Large intestine (tissue), 12 donors: ENCODE data around the gene SPIRE2. TPM values are rescaled to one million over a fixed set of nuclear protein-coding genes. Genes with fewer than 3 reads are reported as not detected.
A peak's percentile ranks its signal among the peaks of the same experiment; 100 is the strongest.
"Not testable (repeated sequence)": the region's sequence is repeated elsewhere in the genome, so short reads cannot be mapped to it uniquely, and the experiment has no call there.

ENCODE experiments used
- DNase-seq, 2 donors: peaks; one replicate each; pipeline versions ENCODE4 v3.0.0 to v3.0.0-alpha.2; 2013
- H3K27ac ChIP-seq: one replicate; pipeline ENCODE4 v1.5.1; 2013; ENCODE audit warnings: low read length
- H3K27me3 ChIP-seq: 2 replicates; pipeline ENCODE4 v1.6.1; 2013; ENCODE audit warnings: low read length; ENCODE audit not compliant: control insufficient read depth, insufficient read depth
- H3K36me3 ChIP-seq: 2 replicates; pipeline ENCODE4 v1.6.1; 2013; ENCODE audit warnings: low read length; ENCODE audit not compliant: control insufficient read depth, insufficient read depth
- H3K4me1 ChIP-seq: one replicate; pipeline ENCODE4 v1.6.1; 2013; ENCODE audit warnings: low read length; ENCODE audit not compliant: control insufficient read depth, insufficient read depth
- H3K4me3 ChIP-seq: one replicate; pipeline ENCODE4 v1.5.1; 2013; ENCODE audit warnings: low read length
- H3K9me3 ChIP-seq: one replicate; pipeline ENCODE4 v1.6.1; 2013; ENCODE audit warnings: mild to moderate bottlenecking, low read depth, low read length, moderate library complexity; ENCODE audit not compliant: control insufficient read depth
- WGBS: methylation state at CpG from one replicate; pipeline ENCODE4 v1.1.5; 2013; ENCODE audit warnings: low lambda C conversion rate; ENCODE audit not compliant: insufficient coverage; 5-methylcytosine and 5-hydroxymethylcytosine counted together
- long read RNA-seq, 11 donors: transcript quantifications; one replicate each; lab custom pipeline, GENCODE V29; 2026
- polyA plus RNA-seq: library from polyadenylated mRNA; unstranded; fragments of 120-200 nt; gene quantifications from one replicate; pipeline ENCODE4 v1.2.1, GENCODE V29; 2013

The SPIRE2 gene
- 55.2 TPM for polyA plus RNA-seq
- long read RNA-seq, donor 1, partial matches to known transcripts: 0 of 1 reads
- long read RNA-seq, donor 1, other reads (novel, unspliced or antisense): 0 of 1 reads
- long read RNA-seq, donor 2, partial matches to known transcripts: 0 of 3 reads
- long read RNA-seq, donor 2, other reads (novel, unspliced or antisense): 0 of 3 reads
- long read RNA-seq, donor 3: 0 reads
- long read RNA-seq, donor 4: 0 reads
- long read RNA-seq, donor 5, partial matches to known transcripts: 0 of 5 reads
- long read RNA-seq, donor 5, other reads (novel, unspliced or antisense): 0 of 5 reads
- long read RNA-seq, donor 6, partial matches to known transcripts: 0 of 5 reads
- long read RNA-seq, donor 6, other reads (novel, unspliced or antisense): 0 of 5 reads
- long read RNA-seq, donor 7, partial matches to known transcripts: 0 of 1 reads
- long read RNA-seq, donor 7, other reads (novel, unspliced or antisense): 0 of 1 reads
- long read RNA-seq, donor 8, partial matches to known transcripts: 0 of 6 reads
- long read RNA-seq, donor 8, other reads (novel, unspliced or antisense): 0 of 6 reads
- long read RNA-seq, donor 9, partial matches to known transcripts: 0 of 5 reads
- long read RNA-seq, donor 9, other reads (novel, unspliced or antisense): 0 of 5 reads
- long read RNA-seq, donor 10, partial matches to known transcripts: 0 of 2 reads
- long read RNA-seq, donor 10, other reads (novel, unspliced or antisense): 0 of 2 reads
- long read RNA-seq, donor 11, partial matches to known transcripts: 0 of 3 reads
- long read RNA-seq, donor 11, other reads (novel, unspliced or antisense): 0 of 3 reads

GRCh38 chr16:89828199-89828869 lies at the start of gene SPIRE2:
Gene SPIRE2 (plus strand): TSS chr16:89828475. CDS start chr16:89828551, 76 bp downstream.
- H3K27ac ChIP-seq: peak within 1 kb of the TSS; percentile 85
- H3K36me3 ChIP-seq: peaks cover 11% of the 10 kb centered on the region
- peak; percentile 75 to 83 for DNase-seq
- H3K4me1 ChIP-seq: peaks cover 48% of the 10 kb centered on the region
- H3K27me3 ChIP-seq: no peaks in the 10 kb centered on the region
- H3K9me3 ChIP-seq: no peaks in the 10 kb centered on the region
- no CpG with 5 or more reads among the region's 98 CpGs for WGBS
- peak within 1 kb of the TSS; percentile 69 for H3K4me3 ChIP-seq

GRCh38 chr16:89779231-89779908 lies 48.9 kb upstream of the SPIRE2 start:
- WGBS: no CpG with 5 or more reads among the region's 13 CpGs
- Histone ChIP-seq H3K36me3 (peaks cover 28% of the 10 kb centered on the region), H3K4me1 (no peaks in the 10 kb centered on the region), H3K27me3 (no peaks in the 10 kb centered on the region), H3K27ac (no peak overlapping the region), H3K9me3 (no peaks in the 10 kb centered on the region), H3K4me3 (no peak overlapping the region)
- DNase-seq: no peak

- no peak for DNase-seq
- H3K27me3 ChIP-seq: no peaks in the 10 kb centered on the region
- no peak overlapping the region for H3K4me3 ChIP-seq
- H3K36me3 ChIP-seq: peaks cover 32% of the 10 kb centered on the region
- H3K9me3 ChIP-seq: no peaks in the 10 kb centered on the region
- H3K4me1 ChIP-seq: no peaks in the 10 kb centered on the region
- H3K27ac ChIP-seq: no peak overlapping the region
- WGBS: no CpG with 5 or more reads among the region's 6 CpGs
Observed at GRCh38 chr16:89779909-89780305, 48.4 kb upstream of the SPIRE2 start.

- no peaks in the 10 kb centered on the region for H3K9me3 ChIP-seq
- peaks cover 22% of the 10 kb centered on the region for H3K36me3 ChIP-seq
- H3K4me3 ChIP-seq: no peak overlapping the region
- no peak overlapping the region for H3K27ac ChIP-seq
- no peak for DNase-seq
- WGBS: no CpG with 5 or more reads among the region's 6 CpGs
- H3K27me3 ChIP-seq: no peaks in the 10 kb centered on the region
- no peaks in the 10 kb centered on the region for H3K4me1 ChIP-seq
Observed at GRCh38 chr16:89782489-89782888, 45.8 kb upstream of the SPIRE2 start.

- not testable (repeated sequence) for H3K27ac ChIP-seq, H3K27me3 ChIP-seq, DNase-seq, H3K4me3 ChIP-seq, H3K9me3 ChIP-seq, H3K4me1 ChIP-seq
- WGBS: no CpG with 5 or more reads among the region's 6 CpGs
- peaks cover 24% of the 10 kb centered on the region for H3K36me3 ChIP-seq
Observed at GRCh38 chr16:89783952-89784351, 44.3 kb upstream of the SPIRE2 start.

- Histone ChIP-seq H3K4me1 (no peaks in the 10 kb centered on the region), H3K9me3 (no peaks in the 10 kb centered on the region), H3K4me3 (no peak overlapping the region), H3K27ac (no peak overlapping the region), H3K27me3 (no peaks in the 10 kb centered on the region), H3K36me3 (peaks cover 24% of the 10 kb centered on the region)
- no peak for DNase-seq
- no CpG with 5 or more reads among the region's 7 CpGs for WGBS
Observed at GRCh38 chr16:89784406-89784805, 43.9 kb upstream of the SPIRE2 start.

- H3K27me3 ChIP-seq: no peaks in the 10 kb centered on the region
- no peak overlapping the region for H3K27ac ChIP-seq
- no peak overlapping the region for H3K4me3 ChIP-seq
- H3K9me3 ChIP-seq: no peaks in the 10 kb centered on the region
- no peaks in the 10 kb centered on the region for H3K4me1 ChIP-seq
- WGBS: no CpG with 5 or more reads among the region's 11 CpGs
- DNase-seq: no peak
- peaks cover 18% of the 10 kb centered on the region for H3K36me3 ChIP-seq
Observed at GRCh38 chr16:89785523-89786155, 42.6 kb upstream of the SPIRE2 start.

GRCh38 chr16:89786474-89787364 lies 41.6 kb upstream of the SPIRE2 start:
- DNase-seq: no peak

GRCh38 chr16:89787365-89787805 lies 40.9 kb upstream of the SPIRE2 start:
- Histone ChIP-seq H3K4me1 (no peaks in the 10 kb centered on the region), H3K4me3 (no peak overlapping the region), H3K36me3 (peaks cover 28% of the 10 kb centered on the region), H3K9me3 (no peaks in the 10 kb centered on the region), H3K27ac (no peak overlapping the region), H3K27me3 (no peaks in the 10 kb centered on the region)
- DNase-seq: no peak
- no CpG with 5 or more reads among the region's 9 CpGs for WGBS

More at GRCh38 chr16:89786474-89787364, 41.6 kb upstream of the SPIRE2 start:
- 100% methylated on average over 2 of the region's 21 CpGs for WGBS
- H3K36me3 ChIP-seq: peaks cover 24% of the 10 kb centered on the region
- H3K9me3 ChIP-seq: no peaks in the 10 kb centered on the region
- H3K4me1 ChIP-seq: no peaks in the 10 kb centered on the region
- H3K27me3 ChIP-seq: no peaks in the 10 kb centered on the region
- no peak overlapping the region for H3K4me3 ChIP-seq
- no peak overlapping the region for H3K27ac ChIP-seq
